GM21360 (cell line): Measurements from ENCODE around the gene UBE2Q1.

Source experiments
- ATAC-seq: cut with Tn5 transposase; IDR thresholded peaks from one replicate; pipeline ENCODE4 v1.9.1; 2021; ENCODE audit warnings: mild to moderate bottlenecking, moderate library complexity; ENCODE audit not compliant: unreplicated experiment

Gene UBE2Q1

GRCh38 chr1:154577346-154578057, 19.0 kb upstream of the UBE2Q1 start:
- ATAC-seq = no peak

- ATAC-seq = no peak
Observed at GRCh38 chr1:154575951-154576566, 17.6 kb upstream of the UBE2Q1 start.

DNA sequence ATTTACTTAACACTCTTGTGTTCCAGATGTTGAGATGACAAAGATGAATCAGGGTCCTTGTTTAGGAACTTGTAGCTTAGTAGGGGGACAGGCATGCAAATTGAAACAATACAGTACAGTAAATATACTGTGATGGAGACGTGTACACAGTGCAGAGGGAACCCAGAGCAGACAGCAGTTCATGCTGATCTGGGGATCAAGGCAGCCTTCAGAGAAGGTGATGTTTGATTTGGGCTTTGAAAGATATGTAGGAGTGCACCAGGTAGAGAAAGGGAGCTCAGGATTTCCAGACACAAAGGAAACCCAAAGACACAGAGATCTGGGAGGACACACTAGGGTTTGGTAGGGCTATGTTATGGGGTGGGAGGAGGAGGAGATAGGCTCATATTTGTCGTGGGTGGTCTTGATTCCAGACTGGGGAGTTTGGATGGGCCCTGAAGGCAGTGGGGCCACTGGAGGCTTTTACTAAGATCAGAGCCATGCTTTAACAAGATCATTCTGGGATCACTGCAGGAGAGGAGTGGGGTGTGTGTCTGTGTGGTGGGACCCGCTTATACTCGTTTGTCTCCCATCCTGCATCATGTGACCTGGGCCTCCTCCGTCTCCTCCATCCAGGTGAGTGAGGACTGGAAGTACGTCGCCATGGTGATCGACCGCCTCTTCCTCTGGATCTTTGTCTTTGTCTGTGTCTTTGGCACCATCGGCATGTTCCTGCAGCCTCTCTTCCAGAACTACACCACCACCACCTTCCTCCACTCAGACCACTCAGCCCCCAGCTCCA, 16.9 kb upstream of the UBE2Q1 start:
- ATAC-seq = no peak

DNA sequence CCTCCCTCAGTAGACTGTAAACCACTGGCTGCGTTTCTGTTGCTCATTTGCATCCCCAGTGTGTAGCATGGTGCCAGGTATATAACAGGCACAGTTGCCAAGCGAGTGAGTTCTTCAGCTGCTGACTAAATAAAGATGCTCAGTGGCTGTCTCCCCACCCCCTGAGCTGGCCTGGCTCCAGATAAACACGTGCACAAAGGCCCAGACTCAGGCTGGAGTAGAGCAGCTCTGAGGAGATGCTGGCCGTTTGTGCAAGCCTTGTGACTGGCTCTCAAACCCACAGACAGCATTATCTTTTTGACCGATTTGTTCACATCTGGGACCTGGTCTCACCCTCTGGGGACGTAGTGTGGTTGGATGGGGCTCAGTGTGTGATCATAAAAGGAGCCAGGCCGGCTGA, 16.3 kb upstream of the UBE2Q1 start:
- ATAC-seq = no peak

- ATAC-seq = no peak
Observed at GRCh38 chr1:154573168-154573510, 14.7 kb upstream of the UBE2Q1 start.

DNA sequence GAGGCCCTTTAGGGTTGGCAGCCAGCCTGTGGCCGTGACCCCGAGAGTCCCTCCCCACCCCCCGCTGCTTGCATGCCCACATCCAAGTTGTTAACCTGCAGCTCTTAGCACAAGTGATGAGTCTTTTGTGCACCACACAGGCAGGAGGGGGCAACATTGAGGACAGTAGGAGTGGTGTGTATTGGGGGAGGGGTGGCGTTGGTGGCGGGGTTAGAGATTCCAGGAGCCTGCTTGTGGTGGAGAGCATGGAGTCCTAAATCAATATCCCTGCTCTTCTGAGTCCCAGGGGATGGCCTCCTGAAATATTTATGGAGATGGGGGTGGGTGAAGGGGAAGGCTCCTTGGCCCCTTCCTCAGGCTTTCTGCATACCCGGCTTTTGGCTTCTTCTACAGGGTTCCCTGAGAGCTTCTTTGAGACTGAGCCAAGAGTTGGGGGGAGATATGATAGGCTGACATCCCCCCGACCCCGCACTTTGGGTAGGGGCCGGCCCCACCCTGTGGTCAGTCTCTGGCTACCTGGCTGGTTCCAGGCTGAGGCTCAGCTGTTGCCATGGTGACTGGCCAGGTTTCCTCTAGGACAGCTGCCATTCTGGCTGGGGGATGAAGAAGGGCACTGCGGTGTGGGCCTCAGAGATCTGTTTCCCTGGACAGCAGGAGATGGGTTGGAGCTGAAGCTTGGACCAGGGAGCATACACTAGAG, 14.2 kb upstream of the UBE2Q1 start:
- no peak for ATAC-seq

- ATAC-seq = no peak
Observed at GRCh38 chr1:154571964-154572288, 13.5 kb upstream of the UBE2Q1 start.

GRCh38 chr1:154571244-154571963, 12.9 kb upstream of the UBE2Q1 start:
- ATAC-seq = no peak

DNA sequence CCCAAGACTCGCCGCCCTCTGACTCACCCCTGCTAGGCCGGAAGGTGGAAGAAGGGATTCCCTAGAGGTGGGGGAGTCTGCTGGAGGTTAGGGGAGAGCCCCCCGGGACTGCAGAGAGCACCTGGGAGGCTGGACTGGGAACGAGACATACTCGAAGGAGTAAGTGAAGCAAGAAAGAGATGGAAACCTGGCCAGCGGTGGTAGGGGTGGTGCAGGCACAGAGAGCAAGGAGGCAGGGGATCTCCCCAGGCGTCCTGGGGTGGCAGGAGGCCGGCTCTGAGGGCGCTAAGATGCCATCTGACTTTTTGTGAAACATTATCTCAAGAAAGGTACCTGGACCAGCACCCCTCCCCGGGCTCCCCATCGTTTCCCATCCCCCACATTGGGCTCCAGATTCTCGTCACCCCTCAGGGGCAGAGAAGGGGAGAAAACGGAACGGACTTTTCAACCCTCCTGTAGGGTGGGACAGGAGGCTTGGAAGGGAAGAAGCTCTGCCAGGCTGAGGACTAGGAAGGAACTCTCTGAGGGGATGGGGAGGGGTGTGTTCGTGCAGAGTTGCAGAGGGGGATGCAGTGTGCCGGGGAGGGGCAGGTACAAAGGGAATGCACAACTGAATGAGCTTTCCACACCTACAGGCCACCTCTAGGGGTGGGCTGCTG, 9.8 kb upstream of the UBE2Q1 start:
- no peak for ATAC-seq

DNA sequence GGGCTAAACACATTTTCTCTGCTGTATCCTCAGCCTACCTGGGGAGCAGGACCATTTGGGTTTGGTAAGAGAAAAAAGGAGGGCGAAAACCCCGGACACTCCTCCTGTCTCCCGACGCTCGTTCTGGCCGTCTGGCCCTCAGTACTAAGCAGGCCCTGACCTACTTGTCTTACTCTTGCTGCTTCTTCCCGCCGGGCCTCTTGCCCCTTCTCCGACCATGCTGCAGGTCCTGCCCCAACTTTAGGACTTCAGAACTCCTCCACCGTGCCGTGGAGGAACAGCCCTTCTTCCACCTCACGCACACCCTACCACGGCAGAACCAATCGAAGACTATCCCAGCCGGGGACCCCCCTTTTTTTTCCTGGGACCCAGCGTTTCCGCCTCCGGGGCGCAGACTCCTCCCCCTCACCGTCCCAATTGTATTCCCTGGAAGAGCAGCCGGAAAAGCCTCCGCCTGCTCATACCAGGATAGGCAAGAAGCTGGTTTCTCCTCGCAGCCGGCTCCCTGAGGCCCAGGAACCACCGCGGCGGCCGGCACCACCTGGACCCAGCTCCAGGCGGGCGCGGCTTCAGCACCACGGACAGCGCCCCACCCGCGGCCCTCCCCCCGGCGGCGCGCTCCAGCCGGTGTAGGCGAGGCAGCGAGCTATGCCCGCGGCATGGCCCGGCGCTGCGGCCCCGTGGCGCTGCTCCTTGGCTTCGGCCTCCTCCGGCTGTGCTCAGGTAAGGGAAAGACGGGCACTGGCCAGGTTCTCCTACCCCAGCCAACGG, 9.1 kb upstream of the UBE2Q1 start, which contains the start of gene CHRNB2:
CHRNB2 (plus strand) TSS at position 393 of the 771 bp plus-strand sequence; CDS start at position 660, 267 bp downstream.
- ATAC-seq = no peak

- ATAC-seq = no peak
Observed at GRCh38 chr1:154565876-154566275, 7.4 kb upstream of the UBE2Q1 start.

- peak; percentile 46 for ATAC-seq
Observed at GRCh38 chr1:154559466-154560044, 1.1 kb upstream of the UBE2Q1 start.

- ATAC-seq = peak; percentile 86
Observed at GRCh38 chr1:154558720-154559465, 431 bp upstream of the UBE2Q1 start.

DNA sequence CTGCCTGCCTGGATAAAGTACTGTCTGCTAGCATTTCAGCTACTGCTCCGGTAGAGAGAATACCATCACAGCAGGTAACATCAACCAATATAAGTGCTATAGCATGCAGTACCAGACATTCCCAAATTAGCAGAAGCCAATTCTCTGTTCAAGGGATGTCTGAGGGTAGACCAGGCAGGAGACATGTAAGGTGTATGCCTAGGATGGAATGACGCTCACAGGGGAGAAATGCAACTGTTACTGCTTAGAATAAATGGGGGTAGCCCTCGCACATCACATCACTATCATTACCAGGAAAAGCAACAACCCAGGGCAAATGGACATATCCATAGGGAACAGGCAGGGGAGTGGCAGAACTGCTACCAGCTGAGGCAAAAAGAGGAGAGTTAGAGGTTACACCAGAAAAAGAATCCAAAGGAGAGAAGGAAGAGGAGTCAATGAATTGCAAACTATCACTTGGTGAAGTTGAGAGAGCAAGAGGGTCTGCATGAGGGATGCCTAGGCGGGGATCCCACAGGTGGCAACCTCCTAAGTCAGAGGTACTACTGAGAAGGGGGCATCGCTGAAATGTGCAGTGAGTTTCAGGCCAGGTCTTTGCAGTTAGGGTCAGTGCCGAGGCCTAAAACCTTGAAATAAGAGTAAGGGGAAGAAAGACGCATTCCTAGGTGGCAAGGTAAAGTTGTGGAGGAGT, 1.1 kb downstream of the UBE2Q1 start:
- no peak for ATAC-seq

- ATAC-seq = no peak
Observed at GRCh38 chr1:154556422-154556821, 2.0 kb downstream of the UBE2Q1 start.

- no peak for ATAC-seq
Observed at GRCh38 chr1:154553056-154554030, 5.1 kb downstream of the UBE2Q1 start.

- ATAC-seq = no peak
Observed at GRCh38 chr1:154552036-154552435, 6.4 kb downstream of the UBE2Q1 start.
